Measurements from ENCODE around the gene FANCM.
"Not testable (repeated sequence)": the region's sequence is repeated elsewhere in the genome, so short reads cannot be mapped to it uniquely, and the experiment has no call there.

FANCM gene

GRCh38 chr14:45135156-45135555, 574 bp upstream of the FANCM start:
- Histone ChIP-seq H3K4me3 (ENCODE audit: low read length in 2 of 2) (peak overlapping the region; percentile 85 to 97), H3K4me1 (ENCODE audit: control insufficient read depth in 2 of 2, insufficient read depth in 2 of 2, low read length in 2 of 2) (peaks cover 11 to 13% of the 10 kb centered on the region in 2 donors), H3K9ac (ENCODE audit: low read depth in 1 of 2, low read length in 2 of 2) (peak overlapping the region; percentile 72 to 87)

GRCh38 chr14:45136399-45136798, 669 bp downstream of the FANCM start:
- Histone ChIP-seq H3K9me3 (ENCODE audit: control insufficient read depth in 2 of 2, low read length in 2 of 2) (no peaks in the 10 kb centered on the region), H3K4me1 (ENCODE audit: control insufficient read depth in 2 of 2, insufficient read depth in 2 of 2, low read length in 2 of 2) (peaks cover 11 to 13% of the 10 kb centered on the region in 2 donors), H3K9ac (ENCODE audit: low read depth in 1 of 2, low read length in 2 of 2) (peak overlapping the region; percentile 72), H3K27me3 (ENCODE audit: control insufficient read depth in 2 of 2, insufficient read depth in 2 of 2, low read length in 2 of 2) (no peaks in the 10 kb centered on the region), H3K4me3 (ENCODE audit: low read length in 2 of 2) (peak overlapping the region; percentile 85 to 97), H3K36me3 (ENCODE audit: control insufficient read depth in 2 of 2, insufficient read depth in 2 of 2, low read length in 2 of 2) (no peaks in the 10 kb centered on the region), H3K27ac (ENCODE audit: low read depth in 2 of 2, low read length in 2 of 2) (peak overlapping the region in 1 of 2 donors; percentile 26)

More at GRCh38 chr14:45135156-45135555, 574 bp upstream of the FANCM start:
- Histone ChIP-seq H3K27ac (ENCODE audit: low read depth in 2 of 2, low read length in 2 of 2) (peak overlapping the region; percentile 86 to 90), H3K9me3 (ENCODE audit: control insufficient read depth in 2 of 2, low read length in 2 of 2) (no peaks in the 10 kb centered on the region), H3K36me3 (ENCODE audit: control insufficient read depth in 2 of 2, insufficient read depth in 2 of 2, low read length in 2 of 2) (no peaks in the 10 kb centered on the region), H3K27me3 (ENCODE audit: control insufficient read depth in 2 of 2, insufficient read depth in 2 of 2, low read length in 2 of 2) (no peaks in the 10 kb centered on the region)

GRCh38 chr14:45140661-45141187, 5.0 kb downstream of the FANCM start:
- Histone ChIP-seq H3K4me3 (ENCODE audit: low read length in 2 of 2) (no peak overlapping the region), H3K9me3 (ENCODE audit: control insufficient read depth in 2 of 2, low read length in 2 of 2) (no peaks in the 10 kb centered on the region), H3K27me3 (ENCODE audit: control insufficient read depth in 2 of 2, insufficient read depth in 2 of 2, low read length in 2 of 2) (no peaks in the 10 kb centered on the region), H3K4me1 (ENCODE audit: control insufficient read depth in 2 of 2, insufficient read depth in 2 of 2, low read length in 2 of 2) (peaks cover 11% of the 10 kb centered on the region in 2 donors), H3K36me3 (ENCODE audit: control insufficient read depth in 2 of 2, insufficient read depth in 2 of 2, low read length in 2 of 2) (no peaks in the 10 kb centered on the region), H3K27ac (ENCODE audit: low read depth in 2 of 2, low read length in 2 of 2) (no peak overlapping the region), H3K9ac (ENCODE audit: low read depth in 1 of 2, low read length in 2 of 2) (no peak overlapping the region)

- not testable (repeated sequence) for H3K4me1 ChIP-seq (ENCODE audit: control insufficient read depth in 2 of 2, insufficient read depth in 2 of 2, low read length in 2 of 2); H3K9me3 ChIP-seq (ENCODE audit: control insufficient read depth in 2 of 2, low read length in 2 of 2); H3K36me3 ChIP-seq (ENCODE audit: control insufficient read depth in 2 of 2, insufficient read depth in 2 of 2, low read length in 2 of 2); H3K9ac ChIP-seq (ENCODE audit: low read depth in 1 of 2, low read length in 2 of 2); H3K27me3 ChIP-seq (ENCODE audit: control insufficient read depth in 2 of 2, insufficient read depth in 2 of 2, low read length in 2 of 2); H3K27ac ChIP-seq (ENCODE audit: low read depth in 2 of 2, low read length in 2 of 2); H3K4me3 ChIP-seq (ENCODE audit: low read length in 2 of 2)
Observed at GRCh38 chr14:45142083-45142482, 6.4 kb downstream of the FANCM start.

GRCh38 chr14:45144658-45145057, 8.9 kb downstream of the FANCM start:
- Histone ChIP-seq H3K9me3 (ENCODE audit: control insufficient read depth in 2 of 2, low read length in 2 of 2) (no peaks in the 10 kb centered on the region), H3K36me3 (ENCODE audit: control insufficient read depth in 2 of 2, insufficient read depth in 2 of 2, low read length in 2 of 2) (peaks cover 0 to 2% of the 10 kb centered on the region in 2 donors), H3K27me3 (ENCODE audit: control insufficient read depth in 2 of 2, insufficient read depth in 2 of 2, low read length in 2 of 2) (no peaks in the 10 kb centered on the region), H3K27ac (ENCODE audit: low read depth in 2 of 2, low read length in 2 of 2) (no peak overlapping the region), H3K4me1 (ENCODE audit: control insufficient read depth in 2 of 2, insufficient read depth in 2 of 2, low read length in 2 of 2) (no peaks in the 10 kb centered on the region), H3K9ac (ENCODE audit: low read depth in 1 of 2, low read length in 2 of 2) (no peak overlapping the region), H3K4me3 (ENCODE audit: low read length in 2 of 2) (no peak overlapping the region)

- Histone ChIP-seq H3K9me3 (ENCODE audit: control insufficient read depth in 2 of 2, low read length in 2 of 2) (no peaks in the 10 kb centered on the region), H3K4me1 (ENCODE audit: control insufficient read depth in 2 of 2, insufficient read depth in 2 of 2, low read length in 2 of 2) (no peaks in the 10 kb centered on the region), H3K27ac (ENCODE audit: low read depth in 2 of 2, low read length in 2 of 2) (no peak overlapping the region)
Observed at GRCh38 chr14:45145214-45145613, 9.5 kb downstream of the FANCM start.

GRCh38 chr14:45149602-45150001, 13.9 kb downstream of the FANCM start:
- no peaks in the 10 kb centered on the region for H3K27me3 ChIP-seq (ENCODE audit: control insufficient read depth in 2 of 2, insufficient read depth in 2 of 2, low read length in 2 of 2)
- no peaks in the 10 kb centered on the region for H3K9me3 ChIP-seq (ENCODE audit: control insufficient read depth in 2 of 2, low read length in 2 of 2)
- no peak overlapping the region for H3K4me3 ChIP-seq (ENCODE audit: low read length in 2 of 2)
- no peaks in the 10 kb centered on the region for H3K4me1 ChIP-seq (ENCODE audit: control insufficient read depth in 2 of 2, insufficient read depth in 2 of 2, low read length in 2 of 2)
- peaks cover 0 to 4% of the 10 kb centered on the region in 2 donors for H3K36me3 ChIP-seq (ENCODE audit: control insufficient read depth in 2 of 2, insufficient read depth in 2 of 2, low read length in 2 of 2)
- H3K27ac ChIP-seq (ENCODE audit: low read depth in 2 of 2, low read length in 2 of 2): no peak overlapping the region
- H3K9ac ChIP-seq (ENCODE audit: low read depth in 1 of 2, low read length in 2 of 2): no peak overlapping the region

More at GRCh38 chr14:45145214-45145613, 9.5 kb downstream of the FANCM start:
- Histone ChIP-seq H3K27me3 (ENCODE audit: control insufficient read depth in 2 of 2, insufficient read depth in 2 of 2, low read length in 2 of 2) (no peaks in the 10 kb centered on the region), H3K4me3 (ENCODE audit: low read length in 2 of 2) (no peak overlapping the region), H3K36me3 (ENCODE audit: control insufficient read depth in 2 of 2, insufficient read depth in 2 of 2, low read length in 2 of 2) (peaks cover 0 to 4% of the 10 kb centered on the region in 2 donors), H3K9ac (ENCODE audit: low read depth in 1 of 2, low read length in 2 of 2) (no peak overlapping the region)

GRCh38 chr14:45150386-45150890, 14.7 kb downstream of the FANCM start:
- Histone ChIP-seq H3K27ac (ENCODE audit: low read depth in 2 of 2, low read length in 2 of 2) (no peak overlapping the region), H3K9ac (ENCODE audit: low read depth in 1 of 2, low read length in 2 of 2) (no peak overlapping the region), H3K9me3 (ENCODE audit: control insufficient read depth in 2 of 2, low read length in 2 of 2) (no peaks in the 10 kb centered on the region), H3K4me1 (ENCODE audit: control insufficient read depth in 2 of 2, insufficient read depth in 2 of 2, low read length in 2 of 2) (no peaks in the 10 kb centered on the region), H3K36me3 (ENCODE audit: control insufficient read depth in 2 of 2, insufficient read depth in 2 of 2, low read length in 2 of 2) (peaks cover 0 to 4% of the 10 kb centered on the region in 2 donors), H3K4me3 (ENCODE audit: low read length in 2 of 2) (no peak overlapping the region), H3K27me3 (ENCODE audit: control insufficient read depth in 2 of 2, insufficient read depth in 2 of 2, low read length in 2 of 2) (no peaks in the 10 kb centered on the region)

- Histone ChIP-seq H3K36me3 (ENCODE audit: control insufficient read depth in 2 of 2, insufficient read depth in 2 of 2, low read length in 2 of 2) (no peaks in the 10 kb centered on the region), H3K9me3 (ENCODE audit: control insufficient read depth in 2 of 2, low read length in 2 of 2) (no peaks in the 10 kb centered on the region), H3K4me3 (ENCODE audit: low read length in 2 of 2) (no peak overlapping the region), H3K4me1 (ENCODE audit: control insufficient read depth in 2 of 2, insufficient read depth in 2 of 2, low read length in 2 of 2) (no peaks in the 10 kb centered on the region), H3K27ac (ENCODE audit: low read depth in 2 of 2, low read length in 2 of 2) (no peak overlapping the region), H3K9ac (ENCODE audit: low read depth in 1 of 2, low read length in 2 of 2) (no peak overlapping the region), H3K27me3 (ENCODE audit: control insufficient read depth in 2 of 2, insufficient read depth in 2 of 2, low read length in 2 of 2) (no peaks in the 10 kb centered on the region)
Observed at GRCh38 chr14:45156067-45156466, 20.3 kb downstream of the FANCM start.

GRCh38 chr14:45169906-45170305, 34.2 kb downstream of the FANCM start:
- no peak overlapping the region for H3K27ac ChIP-seq (ENCODE audit: low read depth in 2 of 2, low read length in 2 of 2)
- H3K4me3 ChIP-seq (ENCODE audit: low read length in 2 of 2): no peak overlapping the region
- no peaks in the 10 kb centered on the region for H3K27me3 ChIP-seq (ENCODE audit: control insufficient read depth in 2 of 2, insufficient read depth in 2 of 2, low read length in 2 of 2)
- peaks cover 0 to 3% of the 10 kb centered on the region in 2 donors for H3K36me3 ChIP-seq (ENCODE audit: control insufficient read depth in 2 of 2, insufficient read depth in 2 of 2, low read length in 2 of 2)
- H3K9ac ChIP-seq (ENCODE audit: low read depth in 1 of 2, low read length in 2 of 2): no peak overlapping the region
- H3K9me3 ChIP-seq (ENCODE audit: control insufficient read depth in 2 of 2, low read length in 2 of 2): no peaks in the 10 kb centered on the region
- no peaks in the 10 kb centered on the region for H3K4me1 ChIP-seq (ENCODE audit: control insufficient read depth in 2 of 2, insufficient read depth in 2 of 2, low read length in 2 of 2)

Measured in mucosa of rectum (tissue), 2 donors.